PFSK-1 (cell line): ENCODE results near the gene ZMYND15.

ENCODE experiments used
- FOXP2 ChIP-seq: optimal IDR thresholded peaks from 2 replicates; pipeline ENCODE3; 2011; ENCODE audit warnings: borderline replicate concordance, control low read depth, inconsistent platforms; ENCODE audit not compliant: insufficient read depth; ENCODE audit errors: extremely low read length, extremely low read depth
- POLR2AphosphoS5 ChIP-seq: IDR thresholded peaks from 2 replicates; pipeline ENCODE4 v1.6.1; 2012; ENCODE audit warnings: low read depth, mild to moderate bottlenecking, control low read depth, low read length, moderate library complexity
- REST ChIP-seq, 2 experiments: IDR thresholded peaks; 2 replicates each; pipeline versions ENCODE4 v1.6.1 to v1.8.0; 2011 to 2012; ENCODE audit warnings: low read depth in 2 of 2, low read length in 2 of 2, control low read depth in 1 of 2, inconsistent platforms in 1 of 2, mild to moderate bottlenecking in 1 of 2, moderate library complexity in 1 of 2; ENCODE audit not compliant: insufficient read depth in 1 of 2
- SIN3A ChIP-seq: IDR thresholded peaks from 2 replicates; pipeline ENCODE4 v1.6.1; 2012; ENCODE audit warnings: mild to moderate bottlenecking, low read length, moderate library complexity, borderline replicate concordance; ENCODE audit not compliant: insufficient read depth
- TAF1 ChIP-seq: IDR thresholded peaks from 2 replicates; pipeline ENCODE4 v1.6.1; 2012; ENCODE audit warnings: low read length, control low read depth, borderline replicate concordance; ENCODE audit not compliant: insufficient read depth

ZMYND15 gene

GRCh38 chr17:4742133-4742532 is 2.5 kb downstream of the ZMYND15 start:
- no peak for TF ChIP-seq POLR2AphosphoS5
- no peak for TF ChIP-seq REST (IDR thresholded peaks at IDR 0.05; ENCODE audit: insufficient read depth in 1 of 2, low read depth in 2 of 2, low read length in 2 of 2)
- no peak for TF ChIP-seq FOXP2
- TF ChIP-seq TAF1: no peak

- TF ChIP-seq REST (IDR thresholded peaks at IDR 0.05; ENCODE audit: insufficient read depth in 1 of 2, low read depth in 2 of 2, low read length in 2 of 2) (no peak), TAF1 (no peak), POLR2AphosphoS5 (no peak), FOXP2 (no peak), SIN3A (no peak)
These were observed 3.0 kb downstream of the ZMYND15 start for GRCh38 chr17:4742629-4743028.

DNA sequence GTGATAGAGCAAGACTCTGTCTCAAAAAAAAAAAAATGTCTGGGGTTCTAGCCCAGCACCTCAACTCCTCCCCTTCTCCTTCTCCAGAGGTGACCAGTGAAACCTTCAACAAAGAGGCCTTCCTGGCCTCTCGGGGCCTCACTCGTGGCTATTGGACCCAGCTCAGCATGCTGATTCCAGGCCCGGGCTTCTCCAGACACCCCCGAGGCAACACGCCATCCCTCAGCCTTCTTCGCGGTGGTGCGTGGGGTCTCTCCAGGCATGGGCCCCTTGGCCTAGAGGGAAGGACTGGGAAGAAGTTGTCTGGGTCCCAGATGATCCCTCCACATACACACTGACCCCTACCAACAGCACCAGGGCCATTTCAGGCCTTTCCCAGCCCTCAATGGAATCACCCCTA is 3.6 kb downstream of the ZMYND15 start:
- TF ChIP-seq SIN3A: no peak
- no peak for TF ChIP-seq FOXP2
- TF ChIP-seq REST (IDR thresholded peaks at IDR 0.05; ENCODE audit: insufficient read depth in 1 of 2, low read depth in 2 of 2, low read length in 2 of 2): no peak
- no peak for TF ChIP-seq POLR2AphosphoS5
- no peak for TF ChIP-seq TAF1

DNA sequence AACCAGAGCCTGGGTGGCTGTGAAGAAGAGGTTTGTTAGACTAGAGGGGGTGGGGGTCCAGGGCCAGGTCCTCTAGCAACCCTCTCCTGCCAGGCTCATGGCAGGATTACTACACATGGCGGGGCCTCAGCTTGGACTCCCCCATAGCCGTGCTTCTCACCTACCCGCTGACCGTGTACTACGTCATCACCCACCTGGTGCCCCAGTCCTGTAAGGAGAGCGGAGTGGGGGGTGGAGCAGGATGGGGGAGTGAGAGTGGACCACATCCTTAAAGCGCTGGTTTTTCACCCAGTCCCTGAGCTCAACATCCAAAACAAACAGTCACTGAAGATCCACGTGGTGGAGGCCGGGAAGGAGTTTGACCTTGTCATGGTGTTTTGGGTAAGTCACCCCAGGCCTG is 4.3 kb downstream of the ZMYND15 start:
- TF ChIP-seq POLR2AphosphoS5 (no peak), SIN3A (no peak), TAF1 (no peak), REST (IDR thresholded peaks at IDR 0.05; ENCODE audit: insufficient read depth in 1 of 2, low read depth in 2 of 2, low read length in 2 of 2) (no peak), FOXP2 (no peak)
